Breast epithelium (tissue), 3 donors: ENCODE measurements around the gene SLC6A17.

ENCODE experiments used
- POLR2A ChIP-seq: fragments of 450-650 bp; IDR thresholded peaks from one replicate; pipeline ENCODE4 v1.6.1; 2016; ENCODE audit warnings: antibody characterized with exemption, mild to moderate bottlenecking, moderate library complexity
- POLR2AphosphoS5 ChIP-seq, 3 donors: sonication (generic); formaldehyde crosslinking; IDR thresholded peaks; one replicate each; pipeline ENCODE4 v1.6.1; 2017; ENCODE audit warnings: antibody characterized with exemption in 3 of 3
- TF ChIP-seq, protein P1 (sequence below), 3 donors: fragments of 450-650 bp; IDR thresholded peaks; one replicate each; pipeline ENCODE4 v1.5.1; 2016 to 2017; ENCODE audit warnings: antibody characterized with exemption in 3 of 3, mild to moderate bottlenecking in 3 of 3, moderate library complexity in 3 of 3

DNA sequence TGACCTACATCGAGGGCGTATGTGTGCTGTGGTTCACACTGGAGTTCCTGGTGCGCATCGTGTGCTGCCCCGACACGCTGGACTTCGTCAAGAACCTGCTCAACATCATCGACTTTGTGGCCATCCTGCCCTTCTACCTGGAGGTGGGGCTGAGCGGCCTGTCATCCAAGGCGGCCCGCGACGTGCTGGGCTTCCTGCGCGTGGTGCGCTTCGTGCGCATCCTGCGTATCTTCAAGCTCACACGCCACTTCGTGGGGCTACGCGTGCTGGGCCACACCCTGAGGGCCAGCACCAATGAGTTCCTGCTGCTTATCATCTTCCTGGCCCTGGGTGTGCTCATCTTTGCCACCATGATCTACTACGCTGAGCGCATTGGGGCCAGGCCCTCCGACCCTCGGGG, 72.8 kb downstream of the SLC6A17 start:
- no peak for TF ChIP-seq POLR2AphosphoS5 (IDR thresholded peaks at IDR 0.05)
- TF ChIP-seq, protein P1, sequence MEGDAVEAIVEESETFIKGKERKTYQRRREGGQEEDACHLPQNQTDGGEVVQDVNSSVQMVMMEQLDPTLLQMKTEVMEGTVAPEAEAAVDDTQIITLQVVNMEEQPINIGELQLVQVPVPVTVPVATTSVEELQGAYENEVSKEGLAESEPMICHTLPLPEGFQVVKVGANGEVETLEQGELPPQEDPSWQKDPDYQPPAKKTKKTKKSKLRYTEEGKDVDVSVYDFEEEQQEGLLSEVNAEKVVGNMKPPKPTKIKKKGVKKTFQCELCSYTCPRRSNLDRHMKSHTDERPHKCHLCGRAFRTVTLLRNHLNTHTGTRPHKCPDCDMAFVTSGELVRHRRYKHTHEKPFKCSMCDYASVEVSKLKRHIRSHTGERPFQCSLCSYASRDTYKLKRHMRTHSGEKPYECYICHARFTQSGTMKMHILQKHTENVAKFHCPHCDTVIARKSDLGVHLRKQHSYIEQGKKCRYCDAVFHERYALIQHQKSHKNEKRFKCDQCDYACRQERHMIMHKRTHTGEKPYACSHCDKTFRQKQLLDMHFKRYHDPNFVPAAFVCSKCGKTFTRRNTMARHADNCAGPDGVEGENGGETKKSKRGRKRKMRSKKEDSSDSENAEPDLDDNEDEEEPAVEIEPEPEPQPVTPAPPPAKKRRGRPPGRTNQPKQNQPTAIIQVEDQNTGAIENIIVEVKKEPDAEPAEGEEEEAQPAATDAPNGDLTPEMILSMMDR (IDR thresholded peaks at IDR 0.05) = no peak
- TF ChIP-seq POLR2A = no peak
